Pancreas (tissue), 10 donors: ENCODE measurements around the gene PRDM16. TPM values are rescaled to one million over a fixed set of nuclear protein-coding genes. Genes with fewer than 3 reads are reported as not detected.

Source experiments
- ATAC-seq, 4 donors: fragments of 200-7000 bp; cut with Tn5 transposase; one replicate each; pipeline versions ENCODE4 v1.8.0 to v1.9.1; 2020; ENCODE audit warnings: mild to moderate bottlenecking in 4 of 4, moderate library complexity in 4 of 4
- DNase-seq, 6 donors: peaks; one replicate each; pipeline ENCODE4 v3.0.0-alpha.2; 2020
- FAIRE-seq: peaks from 2 replicates; lab custom pipeline; 2012; peaks lifted over from hg19 to GRCh38; lab: Jason Lieb, UNC
- H3K27ac ChIP-seq, 4 donors: fragments of 200-600 bp; sonication (generic); 1 replicate in 3 of 4; 2 replicates in 1 of 4; pipeline versions ENCODE4 v1.5.0 to v1.8.0; 2020
- H3K27me3 ChIP-seq, 4 donors: fragments of 200-600 bp; one replicate each; pipeline ENCODE4 v1.8.0; 2021
- H3K36me3 ChIP-seq, 3 donors: fragments of 200-600 bp; sonication (generic) in 1 of 3; one replicate each; pipeline versions ENCODE4 v1.5.0 to v1.8.0; 2020 to 2021
- H3K4me1 ChIP-seq, 3 donors: fragments of 200-600 bp; one replicate each; pipeline ENCODE4 v1.8.0; 2021
- H3K4me3 ChIP-seq, 4 donors: fragments of 200-600 bp; sonication (generic) in 2 of 4; one replicate each; pipeline versions ENCODE4 v1.5.0 to v1.8.0; 2020 to 2021
- H3K9me3 ChIP-seq, 4 donors: fragments of 200-600 bp; one replicate each; pipeline ENCODE4 v1.8.0; 2021
- CTCF ChIP-seq, 4 donors: fragments of 200-600 bp; sonication (generic) in 3 of 4; IDR thresholded peaks; one replicate each; pipeline versions ENCODE4 v1.5.0 to v1.8.0; 2021; ENCODE audit warnings: antibody characterized with exemption in 4 of 4
- WGBS, 2 donors: extraction: QIAGEN DNeasy Blood & Tissue Kit; methylation state at CpG; one replicate each; pipeline ENCODE4 v1.1.7; 2013; 5-methylcytosine and 5-hydroxymethylcytosine counted together
- intact Hi-C, 3 donors: fragments of 100-400 bp; cut with DNase I; formaldehyde crosslinking; loops; one replicate each; pipeline versions ENCODE4 v1.11.1 to v1.14.2; 2022
- polyA plus RNA-seq, 2 donors: library from polyadenylated mRNA; stranded (reverse); fragments of 200-250 nt; gene quantifications; one replicate each; pipeline ENCODE4 v1.2.3, GENCODE V29; 2013
- total RNA-seq, 6 donors: library from RNA; stranded (reverse); fragmentation: NEBNext Ultra II Directional in 4 of 6; extraction: Animal tissue kit (Norgen Biotek cat#: 25700) in 4 of 6; gene quantifications; one replicate each; pipeline versions ENCODE4 v1.2.1 to v1.2.4, GENCODE V29; 2021 to 2023
- donor health status: healthy with polysubstance abuse.
- donor health status: DM: no; HTN: no; CAD: no; lungs with moderate emphysema.
- donor health status: DM: no; HTN: no; CAD: no.
- donor health status: control.
- donor health status: control.
- donor health status: Bipolar disorder and iron deficiency.
- donor health status: DM: yes; HTN: yes; CAD: no.
- donor health status: DM: no; HTN: no; CAD: no.
- donor health status: DM: no; HTN: no; CAD: no.
- donor health status: DM: yes; HTN: yes; CAD: no.

The PRDM16 gene
- total and polyA plus RNA-seq, 8 donors = 6.6 to 19.2 (median 14.9) TPM

DNA sequence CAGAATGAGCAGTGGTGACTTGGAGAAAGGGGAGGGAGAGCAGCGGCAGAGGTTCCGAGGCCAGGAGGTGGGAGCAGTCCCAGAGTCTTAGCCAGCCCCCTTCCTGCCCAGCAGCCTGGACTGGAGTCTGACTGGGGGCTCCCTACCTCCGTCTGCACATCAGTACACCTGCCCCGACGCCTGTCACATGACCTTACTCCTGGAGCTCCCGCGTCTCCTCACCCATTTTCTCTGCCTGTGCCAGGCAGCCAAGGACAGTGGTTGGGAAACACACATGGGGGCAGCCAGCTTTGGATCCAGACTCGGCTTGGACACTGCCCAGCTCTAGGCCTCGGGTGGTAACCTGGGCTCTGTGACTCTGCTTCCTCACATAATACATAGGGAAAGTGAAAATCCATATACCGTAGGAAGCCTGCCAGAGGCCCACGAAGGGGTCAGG, 30.9 kb upstream of the PRDM16 start:
- peak; percentile 62 to 85 (median 78) for ATAC-seq

DNA sequence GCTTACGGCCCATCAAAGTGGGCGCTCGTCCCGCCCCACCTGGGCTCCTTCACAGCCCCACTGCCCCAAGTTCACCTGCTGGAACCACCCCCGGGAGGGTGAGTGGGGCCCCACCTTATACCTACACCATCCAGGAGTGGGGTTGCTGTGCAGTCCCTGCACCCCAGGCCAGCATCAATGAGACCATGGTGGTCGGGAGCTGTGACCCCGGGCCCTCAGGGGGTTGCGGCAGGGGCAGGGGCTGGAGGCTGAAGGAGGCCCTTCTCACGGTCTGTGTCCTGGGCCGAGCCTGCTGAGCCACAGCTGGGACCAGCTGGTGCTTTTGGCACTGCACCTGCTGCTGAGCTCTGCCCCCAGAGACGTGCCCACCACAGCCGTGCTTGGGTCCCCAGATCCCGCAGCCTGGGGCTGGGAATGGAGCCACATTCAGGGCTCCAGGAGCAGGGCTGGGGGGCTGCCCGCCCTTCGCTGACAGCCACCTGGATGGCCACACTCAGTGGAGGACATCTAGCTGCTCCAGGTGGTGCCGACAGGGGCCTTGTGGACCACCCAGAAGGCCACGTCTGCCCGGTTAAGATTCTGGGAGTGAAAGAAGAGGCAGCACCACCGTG, 30.3 kb upstream of the PRDM16 start:
- intact Hi-C loops = no loop called here
- Histone ChIP-seq H3K36me3 (no peaks in the 10 kb centered on the region), H3K4me1 (no peaks in the 10 kb centered on the region), H3K27me3 (no peaks in the 10 kb centered on the region), H3K27ac (peak overlapping the region; percentile 22 to 58 (median 34)), H3K9me3 (no peaks in the 10 kb centered on the region), H3K4me3 (no peak overlapping the region)
- ATAC-seq (peak in 2 of 4 donors; percentile 6 to 8), DNase-seq (peak in 2 of 6 donors; percentile 43 to 71), FAIRE-seq (no peak)
- no peak for TF ChIP-seq CTCF (IDR thresholded peaks at IDR 0.05)
- WGBS, 2 donors = 72 to 78% methylated on average over 17 to 19 of the region's 19 CpGs

More for the DNA sequence above, 30.9 kb upstream of the PRDM16 start:
- Histone ChIP-seq H3K27ac (peak overlapping the region; percentile 22 to 58 (median 34)), H3K27me3 (no peaks in the 10 kb centered on the region), H3K9me3 (no peaks in the 10 kb centered on the region), H3K4me3 (no peak overlapping the region), H3K4me1 (no peaks in the 10 kb centered on the region), H3K36me3 (no peaks in the 10 kb centered on the region)
- FAIRE-seq = no peak
- intact Hi-C loops = no loop called here
- peak in 5 of 6 donors; percentile 41 to 69 (median 58) for DNase-seq
- WGBS, 2 donors = 30% methylated on average over 11 of the region's 11 CpGs
- TF ChIP-seq CTCF (IDR thresholded peaks at IDR 0.05) = no peak

DNA sequence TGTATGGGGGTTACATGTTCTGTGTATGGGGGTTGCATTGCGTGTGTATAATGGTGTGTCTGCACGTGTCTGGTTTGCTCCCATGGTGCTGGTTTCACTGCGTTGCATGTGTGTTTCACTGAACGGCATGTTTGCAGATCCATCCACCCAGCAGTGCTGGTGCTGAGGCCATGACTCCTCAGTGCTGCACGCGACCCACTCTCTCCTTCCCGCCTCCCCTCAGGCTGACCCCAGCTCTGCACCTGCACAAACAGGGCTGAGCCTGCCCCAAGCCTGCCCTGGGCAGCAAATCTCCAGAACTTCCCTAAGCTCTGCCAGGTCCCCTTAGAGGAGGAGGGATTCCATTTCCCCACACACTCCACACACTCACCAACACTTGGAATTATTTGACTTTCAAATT, 29.0 kb upstream of the PRDM16 start:
- 86 to 90% methylated on average over 7 of the region's 7 CpGs for WGBS, 2 donors
- ATAC-seq = no peak
- intact Hi-C loops = no loop called here
- TF ChIP-seq CTCF (IDR thresholded peaks at IDR 0.05) = no peak
- H3K27me3 ChIP-seq = no peaks in the 10 kb centered on the region
- no peak for FAIRE-seq
- DNase-seq = no peak
- H3K9me3 ChIP-seq = no peaks in the 10 kb centered on the region
- no peak overlapping the region for H3K4me3 ChIP-seq
- no peak overlapping the region for H3K27ac ChIP-seq
- H3K36me3 ChIP-seq = no peaks in the 10 kb centered on the region
- H3K4me1 ChIP-seq = no peaks in the 10 kb centered on the region

- Histone ChIP-seq H3K27ac (no peak overlapping the region), H3K36me3 (no peaks in the 10 kb centered on the region), H3K4me1 (no peaks in the 10 kb centered on the region), H3K27me3 (no peaks in the 10 kb centered on the region), H3K4me3 (no peak overlapping the region), H3K9me3 (no peaks in the 10 kb centered on the region)
- intact Hi-C loops = no loop called here
- ATAC-seq (no peak), FAIRE-seq (no peak), DNase-seq (no peak)
- no peak for TF ChIP-seq CTCF (IDR thresholded peaks at IDR 0.05)
- 90 to 95% methylated on average over 9 of the region's 9 CpGs for WGBS, 2 donors
These were observed 26.5 kb upstream of the PRDM16 start for GRCh38 chr1:3042481-3042880.

DNA sequence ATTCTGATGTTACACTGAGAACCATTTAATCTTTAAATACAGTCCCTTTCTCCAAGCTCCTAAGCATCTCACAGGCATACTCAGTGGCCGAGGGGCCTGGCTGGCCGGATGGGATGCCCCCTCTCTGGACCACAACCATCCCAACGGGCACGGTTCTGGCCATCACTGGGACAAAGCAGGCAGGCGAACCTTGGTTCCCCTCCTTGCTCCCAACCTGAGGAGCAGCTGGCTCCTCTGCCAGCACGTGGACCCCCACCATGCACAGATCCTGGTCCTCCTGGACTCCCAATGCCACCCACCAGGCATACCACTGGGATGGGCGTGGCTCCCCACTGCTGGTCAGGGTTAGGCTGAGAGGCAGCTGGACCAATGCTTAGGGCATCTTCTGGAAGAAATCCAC, 19.8 kb upstream of the PRDM16 start:
- H3K4me3 ChIP-seq = no peak overlapping the region
- no peaks in the 10 kb centered on the region for H3K4me1 ChIP-seq
- no peaks in the 10 kb centered on the region for H3K9me3 ChIP-seq
- no peak for ATAC-seq
- no peak for TF ChIP-seq CTCF (IDR thresholded peaks at IDR 0.05)
- no peaks in the 10 kb centered on the region for H3K27me3 ChIP-seq
- intact Hi-C loops = no loop called here
- peak in 2 of 6 donors; percentile 41 to 43 for DNase-seq
- FAIRE-seq = no peak
- no peaks in the 10 kb centered on the region for H3K36me3 ChIP-seq
- no peak overlapping the region for H3K27ac ChIP-seq
- 78 to 87% methylated on average over 7 of the region's 7 CpGs for WGBS, 2 donors
